ENCODE measurements around the gene ZDHHC12.

ZDHHC12 gene

GRCh38 chr9:128724744-128725211, 851 bp upstream of the ZDHHC12 start:
- peak; percentile 75 for DNase-seq (ENCODE audit: low read depth)
- no peak for TF ChIP-seq CTCF (IDR thresholded peaks at IDR 0.05; ENCODE audit: control insufficient read depth, extremely low read depth, insufficient read depth)
- H3K4me3 ChIP-seq (ENCODE audit: low read depth, low read length), result peak overlapping the region; percentile 94

GRCh38 chr9:128723352-128723865, 518 bp downstream of the ZDHHC12 start:
- no peak for TF ChIP-seq CTCF (IDR thresholded peaks at IDR 0.05; ENCODE audit: control insufficient read depth, extremely low read depth, insufficient read depth)
- peak overlapping the region; percentile 94 for H3K4me3 ChIP-seq (ENCODE audit: low read depth, low read length)
- DNase-seq (ENCODE audit: low read depth), result no peak

- H3K4me3 ChIP-seq (ENCODE audit: low read depth, low read length), result peak overlapping the region; percentile 94
- TF ChIP-seq CTCF (IDR thresholded peaks at IDR 0.05; ENCODE audit: control insufficient read depth, extremely low read depth, insufficient read depth), result no peak
- no peak for DNase-seq (ENCODE audit: low read depth)
These were observed 1.3 kb downstream of the ZDHHC12 start for GRCh38 chr9:128722380-128723351.

GRCh38 chr9:128721487-128722010, 2.4 kb downstream of the ZDHHC12 start:
- no peak for TF ChIP-seq CTCF (IDR thresholded peaks at IDR 0.05; ENCODE audit: control insufficient read depth, extremely low read depth, insufficient read depth)
- no peak overlapping the region for H3K4me3 ChIP-seq (ENCODE audit: low read depth, low read length)
- DNase-seq (ENCODE audit: low read depth), result no peak

- no peak for TF ChIP-seq CTCF (IDR thresholded peaks at IDR 0.05; ENCODE audit: control insufficient read depth, extremely low read depth, insufficient read depth)
- DNase-seq (ENCODE audit: low read depth), result no peak
- H3K4me3 ChIP-seq (ENCODE audit: low read depth, low read length), result no peak overlapping the region
These were observed 3.0 kb downstream of the ZDHHC12 start for GRCh38 chr9:128720841-128721486.

GRCh38 chr9:128719919-128720605, 3.9 kb downstream of the ZDHHC12 start:
- no peak overlapping the region for H3K4me3 ChIP-seq (ENCODE audit: low read depth, low read length)
- no peak for DNase-seq (ENCODE audit: low read depth)
- no peak for TF ChIP-seq CTCF (IDR thresholded peaks at IDR 0.05; ENCODE audit: control insufficient read depth, extremely low read depth, insufficient read depth)
